HEK293 (cell line): ENCODE data around the gene SLC25A45.

Source experiments
- ATF2 ChIP-seq: fragments of 450-650 bp; formaldehyde crosslinking; IDR thresholded peaks from 2 replicates; pipeline ENCODE4 v1.5.1; 2016; ENCODE audit warnings: missing biosample characterization, missing genetic modification characterization, low read depth
- CTCF ChIP-seq: fragments of 450-650 bp; formaldehyde crosslinking; IDR thresholded peaks from 2 replicates; pipeline ENCODE4 v1.5.1; 2016; ENCODE audit warnings: missing biosample characterization, missing genetic modification characterization
- FEZF1 ChIP-seq: fragments of 450-650 bp; formaldehyde crosslinking; IDR thresholded peaks from 2 replicates; pipeline ENCODE4 v1.5.1; 2016; ENCODE audit warnings: missing biosample characterization, missing genetic modification characterization
- GLI4 ChIP-seq: fragments of 450-650 bp; formaldehyde crosslinking; IDR thresholded peaks from 2 replicates; pipeline ENCODE4 v1.5.1; 2016; ENCODE audit warnings: missing biosample characterization, missing genetic modification characterization
- YY1 ChIP-seq: fragments of 450-650 bp; formaldehyde crosslinking; IDR thresholded peaks from 2 replicates; pipeline ENCODE4 v1.5.1; 2018; ENCODE audit warnings: missing biosample characterization, missing genetic modification characterization
- ZNF140 ChIP-seq: fragments of 450-650 bp; formaldehyde crosslinking; IDR thresholded peaks from 2 replicates; pipeline ENCODE4 v1.5.1; 2016; ENCODE audit warnings: missing biosample characterization, missing genetic modification characterization
- ZNF18 ChIP-seq: fragments of 450-650 bp; formaldehyde crosslinking; IDR thresholded peaks from 2 replicates; pipeline ENCODE4 v1.5.1; 2016; ENCODE audit warnings: missing biosample characterization, missing genetic modification characterization
- ZNF311 ChIP-seq: fragments of 450-650 bp; formaldehyde crosslinking; IDR thresholded peaks from 2 replicates; pipeline ENCODE4 v1.5.1; 2017; ENCODE audit warnings: missing biosample characterization, missing genetic modification characterization, borderline replicate concordance
- ZNF558 ChIP-seq: fragments of 450-650 bp; formaldehyde crosslinking; IDR thresholded peaks from 2 replicates; pipeline ENCODE4 v1.5.1; 2016; ENCODE audit warnings: missing biosample characterization, missing genetic modification characterization

GRCh38 chr11:65379698-65380459 is 2.6 kb downstream of the SLC25A45 start:
- TF ChIP-seq ZNF558 (tag by site-specific recombination): no peak
- no peak for TF ChIP-seq ZNF140
- no peak for TF ChIP-seq CTCF (tag by site-specific recombination)
- TF ChIP-seq GLI4 (tag by site-specific recombination): no peak
- no peak for TF ChIP-seq ZNF18 (tag by site-specific recombination)
- TF ChIP-seq FEZF1 (tag by site-specific recombination): no peak
- TF ChIP-seq ATF2 (tag by site-specific recombination): no peak
- no peak for TF ChIP-seq YY1 (tag by site-specific recombination)
- TF ChIP-seq ZNF311: no peak
